GM21423 (cell line): ENCODE data around the gene TRAPPC10.

Experiments used
- ATAC-seq: cut with Tn5 transposase; IDR thresholded peaks from one replicate; pipeline ENCODE4 v1.9.1; 2021; ENCODE audit warnings: mild to moderate bottlenecking, moderate library complexity; ENCODE audit not compliant: unreplicated experiment

The TRAPPC10 gene

DNA sequence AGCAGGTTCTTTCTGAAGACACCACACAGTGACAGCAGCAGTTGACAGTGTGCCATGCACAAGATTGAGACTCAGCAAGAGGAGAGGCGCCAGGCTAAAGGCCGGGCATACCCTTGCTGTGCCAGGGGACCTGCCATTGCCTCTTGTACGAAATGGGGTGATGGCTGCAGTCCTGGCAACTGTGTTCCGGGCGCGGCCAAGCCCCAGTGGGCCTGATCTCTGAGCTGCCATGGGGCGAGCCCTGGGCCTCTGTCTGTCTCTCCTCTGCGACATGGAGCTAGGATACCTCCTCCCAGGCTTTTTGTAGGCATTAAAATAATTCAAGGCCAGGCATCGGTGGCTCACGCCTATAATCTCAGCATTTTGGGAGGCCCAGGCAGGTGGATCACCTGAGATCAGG, 9.6 kb upstream of the TRAPPC10 start:
- ATAC-seq = no peak

DNA sequence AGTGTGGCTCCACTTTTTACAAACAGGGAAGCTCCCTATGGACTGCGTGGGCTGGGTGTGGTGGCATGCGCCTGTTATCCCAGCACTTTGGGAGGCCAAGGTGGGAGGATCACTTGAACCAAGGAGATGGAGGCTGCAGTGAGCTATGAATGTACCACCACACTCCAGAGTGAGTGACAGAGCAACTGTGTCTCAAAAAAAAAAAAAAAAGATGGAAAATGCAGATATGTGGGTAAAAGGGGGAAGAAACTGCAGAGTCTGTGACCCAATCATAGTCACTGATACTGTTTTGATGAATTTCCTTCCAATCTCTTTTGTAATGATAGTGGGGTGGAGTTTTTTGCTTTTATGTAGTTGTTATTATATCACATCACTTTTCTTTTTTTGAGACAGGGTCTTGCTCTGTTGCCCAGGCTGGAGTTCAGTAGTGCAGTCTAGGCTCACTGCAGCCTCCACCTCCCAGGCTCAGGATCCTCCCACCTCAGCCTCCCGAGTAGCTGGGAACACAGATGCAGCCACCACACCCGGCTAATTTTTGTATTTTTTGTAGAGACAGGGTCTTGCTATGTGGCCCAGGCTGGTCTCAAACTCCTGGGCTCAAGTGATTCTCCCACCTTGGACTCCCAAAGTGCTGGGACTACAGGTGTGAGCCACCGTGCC, 8.7 kb upstream of the TRAPPC10 start:
- no peak for ATAC-seq

DNA sequence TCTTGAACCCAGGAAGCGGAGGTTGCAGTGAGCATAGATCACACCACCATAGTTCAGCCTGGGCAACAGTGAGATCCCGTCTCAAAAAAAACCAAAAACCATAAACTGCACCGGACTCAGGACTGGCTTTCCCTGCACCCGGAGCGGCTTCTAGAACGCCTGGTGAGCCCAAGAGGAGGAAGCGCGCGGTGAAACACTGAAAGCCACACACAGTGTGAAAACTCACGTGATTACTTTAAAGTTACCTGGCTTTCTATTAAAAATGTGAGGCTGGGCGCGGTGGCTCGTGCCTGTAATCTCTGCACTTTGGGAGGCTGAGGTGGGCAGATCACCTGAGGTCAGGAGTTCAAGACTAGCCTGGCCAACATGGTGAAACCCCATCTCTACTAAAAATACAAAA, 7.0 kb upstream of the TRAPPC10 start:
- ATAC-seq = no peak

DNA sequence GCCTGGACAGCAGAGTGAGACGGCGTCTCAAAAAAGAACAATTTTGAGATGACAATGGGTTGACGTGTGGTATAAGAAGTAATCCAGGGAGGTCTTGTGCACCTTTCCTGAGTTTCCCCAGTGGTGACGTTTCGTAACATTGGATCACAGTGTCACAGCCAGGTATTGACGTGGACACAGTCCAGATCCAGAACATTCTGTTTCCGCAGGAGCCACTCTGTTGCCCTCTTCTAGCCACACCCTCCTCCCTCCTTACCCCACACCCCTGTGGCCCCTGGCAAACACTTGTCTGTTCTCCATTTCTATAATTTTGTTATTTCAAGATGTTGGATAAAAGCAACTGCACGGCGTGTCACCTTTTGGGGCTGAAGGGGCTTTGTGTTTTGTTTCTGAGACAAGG, 6.5 kb upstream of the TRAPPC10 start:
- ATAC-seq = no peak

DNA sequence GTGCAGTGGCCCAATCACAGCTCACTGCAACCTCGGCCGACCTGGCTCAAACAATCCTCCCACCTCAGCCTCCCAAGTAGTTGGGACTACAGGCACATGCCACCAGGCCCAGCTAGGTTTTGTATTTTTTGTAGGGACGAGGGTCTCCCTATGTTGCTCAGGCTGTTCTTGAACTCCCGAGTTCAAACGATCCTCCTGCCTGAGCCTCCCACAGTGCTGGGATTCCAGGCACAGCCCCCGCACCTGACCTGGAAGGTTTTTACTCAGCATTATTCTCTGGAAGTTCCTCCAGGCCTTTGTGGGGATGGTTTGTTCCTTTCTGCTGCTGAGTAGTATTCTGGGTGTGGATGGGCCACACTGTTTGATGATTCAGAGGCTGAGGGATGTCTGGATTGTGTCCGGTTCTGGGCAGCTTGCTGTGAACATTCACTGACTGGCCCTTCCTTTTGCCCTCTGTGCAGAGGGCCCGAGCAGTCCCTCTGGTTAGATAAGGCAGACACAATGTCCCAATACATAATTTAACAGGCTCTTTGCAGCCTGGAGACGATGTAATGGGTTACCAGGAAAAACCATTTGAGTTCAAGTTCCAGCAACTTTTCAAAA, 6.0 kb upstream of the TRAPPC10 start:
- ATAC-seq = no peak

DNA sequence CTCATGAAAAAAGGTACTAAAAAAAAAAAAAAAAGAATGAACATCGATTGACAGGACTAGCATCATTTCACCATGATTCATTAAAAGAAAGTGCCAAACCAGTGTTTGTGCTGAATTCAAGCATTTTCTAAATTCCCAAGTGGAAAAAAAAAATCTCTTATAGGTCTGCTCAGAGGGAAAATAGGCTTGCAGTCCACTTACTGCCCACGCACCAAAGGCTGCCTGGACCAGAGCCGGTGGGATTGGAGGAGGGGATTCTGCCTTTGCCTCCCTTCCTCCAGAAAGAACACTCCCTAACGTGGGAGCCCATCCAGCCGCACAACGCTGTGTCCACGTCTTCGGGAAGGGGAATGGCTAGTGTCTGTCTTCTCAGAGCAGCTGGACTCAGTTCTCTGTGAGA, 5.5 kb upstream of the TRAPPC10 start:
- ATAC-seq = no peak

DNA sequence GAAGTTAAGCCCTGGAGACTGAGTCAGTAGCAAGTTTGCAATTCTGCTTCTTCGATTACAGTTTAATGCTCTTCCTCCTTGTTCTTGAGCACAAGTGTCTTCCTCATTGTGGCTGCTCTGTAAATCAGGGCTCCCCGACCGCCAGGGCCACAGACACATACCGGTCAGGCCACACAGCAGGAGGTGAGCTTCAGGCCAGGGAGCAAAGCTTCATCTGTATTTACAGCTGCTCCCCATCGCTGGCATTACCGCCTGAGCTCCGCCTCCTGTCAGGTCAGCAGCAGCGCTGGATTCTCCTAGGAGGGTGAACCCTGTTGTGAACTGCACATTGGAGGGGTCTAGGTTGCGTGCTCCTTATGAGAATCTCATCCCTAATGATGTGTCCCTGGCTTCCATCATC, 1.7 kb upstream of the TRAPPC10 start:
- no peak for ATAC-seq

DNA sequence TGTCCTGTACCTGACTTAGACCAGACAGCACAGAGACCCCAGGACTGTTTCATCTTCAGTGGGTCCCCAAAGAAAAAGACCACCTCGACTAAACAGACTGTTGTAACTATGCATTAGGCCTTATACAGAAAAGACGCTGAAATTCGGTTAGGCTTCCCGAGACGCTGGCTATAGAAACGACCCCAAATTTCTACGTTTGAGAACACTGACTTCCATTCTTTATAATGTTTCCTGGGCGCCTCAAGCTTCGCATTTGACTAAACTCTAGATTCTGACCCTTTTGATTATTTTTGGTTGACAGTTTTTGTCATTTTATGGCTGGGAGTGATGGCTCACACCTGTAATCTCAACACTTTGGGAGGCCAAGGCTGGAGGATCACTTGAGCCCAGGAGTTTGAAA, 986 bp upstream of the TRAPPC10 start:
- no peak for ATAC-seq

DNA sequence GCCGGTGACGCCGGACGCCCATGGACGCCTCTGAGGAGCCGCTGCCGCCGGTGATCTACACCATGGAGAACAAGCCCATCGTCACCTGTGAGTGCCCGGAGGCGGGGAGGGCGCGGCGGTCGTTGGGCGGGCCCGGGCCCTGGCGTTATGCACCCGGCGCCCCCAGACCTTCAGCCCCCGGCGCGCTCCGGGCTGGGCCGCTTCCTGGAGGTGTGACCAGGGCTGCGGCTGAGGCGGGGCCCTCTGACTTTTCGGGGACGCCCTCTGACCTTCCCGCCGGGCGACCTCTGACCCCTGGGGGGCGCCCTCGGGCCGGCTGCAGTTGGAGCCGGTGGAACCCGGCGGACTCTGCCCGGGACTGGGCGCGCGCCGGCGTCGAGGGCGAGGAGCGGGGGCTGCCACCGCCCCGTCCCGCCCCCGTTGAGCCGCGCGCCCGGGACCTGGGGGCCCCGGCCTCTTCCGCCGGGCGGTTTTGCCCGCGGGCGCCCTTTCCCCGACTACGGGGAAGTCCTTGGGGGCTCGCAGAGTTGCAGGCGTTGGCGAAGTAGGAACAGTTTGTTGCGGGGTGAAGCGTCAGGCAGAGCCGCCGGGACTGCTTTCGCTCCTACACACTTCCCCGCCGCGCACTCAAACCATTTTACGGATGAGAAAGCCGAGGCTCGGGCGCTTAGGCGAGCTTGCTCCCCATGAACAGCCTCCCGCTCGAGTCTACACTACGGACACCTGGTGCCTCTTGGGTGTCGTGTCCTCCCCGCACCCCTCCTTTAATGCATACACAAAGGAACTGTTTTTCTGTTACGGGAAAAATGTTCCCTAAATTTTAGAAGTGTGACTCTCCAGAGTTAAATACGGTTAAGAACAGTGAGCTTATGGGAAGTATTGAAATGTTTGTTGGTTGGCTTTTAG, 618 bp downstream of the TRAPPC10 start:
- peak; percentile 57 for ATAC-seq

DNA sequence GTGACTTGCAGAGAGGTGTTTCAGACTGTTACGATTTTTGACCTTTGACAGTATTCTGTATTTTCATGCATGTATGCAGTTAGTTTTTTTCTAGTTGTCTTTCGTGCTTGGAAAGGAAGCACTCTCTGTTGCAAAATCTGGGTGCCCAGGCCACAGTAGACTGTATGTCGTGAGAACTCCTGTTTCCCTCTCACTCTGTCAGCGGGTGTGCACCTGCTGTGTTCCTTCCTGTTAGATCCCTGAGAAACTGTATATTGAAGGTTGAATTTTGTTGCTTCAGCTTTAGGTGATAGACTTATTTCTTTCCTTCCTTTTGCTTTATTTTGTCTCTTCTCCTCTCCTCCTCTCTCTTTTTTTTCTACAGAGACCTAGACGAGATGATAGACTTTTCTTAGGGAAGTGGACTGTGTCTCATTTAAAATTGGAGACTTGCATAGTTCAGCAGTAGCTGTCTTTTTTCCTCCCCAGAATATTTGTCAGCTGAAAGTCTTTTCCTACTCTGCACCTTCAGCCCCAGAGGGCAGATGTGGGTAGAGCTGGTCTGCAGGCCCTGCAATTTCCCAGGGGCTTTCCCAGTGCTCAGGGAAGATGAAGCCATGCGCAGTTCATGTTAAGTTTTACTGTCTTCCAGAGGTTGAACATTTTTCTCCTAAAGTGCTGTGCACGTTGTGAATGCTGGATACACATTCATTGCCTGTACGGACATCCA, 1.4 kb downstream of the TRAPPC10 start:
- no peak for ATAC-seq

DNA sequence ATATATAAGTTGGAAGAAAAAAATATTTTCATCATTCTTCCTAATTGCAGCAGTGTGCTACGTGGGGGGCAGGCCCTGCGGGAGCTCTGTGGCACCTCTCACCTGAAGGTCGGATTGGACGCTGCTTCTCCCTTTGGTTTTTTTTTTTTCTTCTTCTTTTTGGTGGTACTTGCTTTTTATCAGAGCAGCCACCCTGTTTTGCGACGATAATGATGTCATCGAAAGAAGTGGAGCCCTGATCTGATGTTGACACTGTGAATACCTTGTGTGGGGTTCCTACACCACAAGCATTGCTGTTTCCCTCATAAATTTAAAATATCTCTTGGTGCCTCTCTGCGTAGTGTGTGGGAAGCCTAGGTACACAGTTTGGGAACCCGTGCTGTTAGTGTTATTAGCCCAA, 5.5 kb downstream of the TRAPPC10 start:
- no peak for ATAC-seq

DNA sequence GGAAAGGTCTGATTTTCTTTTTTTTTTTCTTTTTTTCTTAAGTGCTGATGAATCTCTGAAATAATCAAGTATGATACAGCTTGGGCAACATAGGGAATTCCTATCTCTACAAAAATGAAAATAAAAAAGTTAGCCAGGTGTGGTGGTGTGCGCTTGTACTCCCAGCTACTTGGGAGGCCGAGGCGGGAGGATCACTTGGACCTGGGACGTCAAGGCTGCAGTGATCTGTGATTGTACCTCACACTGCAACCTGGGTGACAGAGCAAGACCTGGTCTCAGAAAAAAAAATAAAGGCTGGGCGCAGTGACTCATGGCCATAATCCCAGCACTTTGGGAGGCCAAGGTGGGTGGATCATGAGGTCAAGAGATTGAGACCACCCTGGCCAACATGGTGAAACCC, 6.0 kb downstream of the TRAPPC10 start:
- no peak for ATAC-seq

DNA sequence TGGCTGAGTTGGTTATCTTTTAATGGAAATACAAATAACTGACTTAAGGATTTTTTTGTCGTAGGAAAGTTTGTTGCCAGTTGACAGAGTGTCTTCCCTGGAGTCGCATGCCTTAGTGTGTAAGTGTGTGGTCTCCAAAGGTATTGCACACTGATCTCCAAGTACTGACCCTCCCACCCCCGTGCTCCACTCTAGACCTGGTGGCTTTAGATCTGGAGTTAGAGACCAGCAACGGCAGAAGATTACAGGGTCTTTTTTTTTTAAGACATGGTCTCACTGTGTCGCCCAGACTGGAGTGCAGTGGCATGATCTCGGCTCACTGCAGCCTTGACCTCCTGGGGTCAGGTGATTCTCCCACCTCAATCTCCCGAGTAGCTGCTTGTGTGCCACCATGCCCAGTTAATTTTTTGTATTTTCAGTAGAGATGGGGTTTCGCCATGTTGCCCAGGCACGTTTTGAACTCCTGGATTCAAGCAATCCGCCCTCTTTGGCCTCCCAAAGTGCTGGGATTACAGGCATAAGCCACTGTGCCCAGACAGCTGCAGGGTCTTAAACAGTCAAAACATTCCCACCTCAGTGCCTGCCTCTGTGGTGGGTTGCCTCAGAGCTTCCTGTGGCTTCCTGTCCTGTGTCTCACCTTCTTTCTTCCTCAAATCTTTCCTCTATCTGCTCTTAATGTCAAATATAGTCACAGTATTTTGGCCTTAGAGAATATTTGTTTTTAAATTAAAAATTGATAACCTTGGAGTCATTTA, 6.9 kb downstream of the TRAPPC10 start:
- no peak for ATAC-seq

DNA sequence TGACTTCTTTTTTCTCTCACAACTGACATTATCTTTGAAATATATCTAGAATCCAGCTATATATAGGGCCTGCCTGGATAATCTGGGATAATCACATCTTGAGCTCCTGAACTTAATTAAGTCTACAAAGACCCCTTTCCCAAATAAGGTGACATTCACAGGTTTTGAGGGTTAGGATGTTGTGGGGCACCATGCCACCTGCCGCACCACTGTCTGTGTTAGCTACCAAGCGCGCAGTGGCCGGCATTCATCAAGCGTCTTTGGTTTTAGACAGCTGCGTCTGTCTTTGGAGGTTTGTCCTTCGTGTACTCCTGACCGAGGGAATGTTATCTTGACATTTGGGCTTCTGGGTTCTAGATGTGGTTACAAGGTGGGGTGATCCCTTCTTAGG, 7.5 kb downstream of the TRAPPC10 start:
- ATAC-seq = no peak

DNA sequence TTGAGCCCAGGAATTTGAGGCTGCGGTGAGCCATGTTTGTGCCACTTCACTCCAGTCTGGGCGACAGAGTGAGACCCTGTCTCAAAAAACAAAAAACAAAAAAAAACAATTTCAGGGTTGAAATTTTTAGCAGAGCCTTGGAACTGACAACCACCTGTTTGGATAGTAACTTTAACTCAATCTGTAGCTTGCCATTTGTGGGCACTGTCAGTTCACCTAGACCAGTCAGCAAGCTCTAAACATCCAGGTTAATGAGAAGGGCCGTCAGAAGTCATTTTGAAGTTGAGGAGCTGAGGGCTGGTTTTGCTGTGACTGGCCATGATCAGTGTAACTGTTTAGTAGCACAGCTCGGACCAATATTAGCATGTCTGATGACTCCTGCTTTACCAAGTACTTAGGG, 8.4 kb downstream of the TRAPPC10 start:
- no peak for ATAC-seq

DNA sequence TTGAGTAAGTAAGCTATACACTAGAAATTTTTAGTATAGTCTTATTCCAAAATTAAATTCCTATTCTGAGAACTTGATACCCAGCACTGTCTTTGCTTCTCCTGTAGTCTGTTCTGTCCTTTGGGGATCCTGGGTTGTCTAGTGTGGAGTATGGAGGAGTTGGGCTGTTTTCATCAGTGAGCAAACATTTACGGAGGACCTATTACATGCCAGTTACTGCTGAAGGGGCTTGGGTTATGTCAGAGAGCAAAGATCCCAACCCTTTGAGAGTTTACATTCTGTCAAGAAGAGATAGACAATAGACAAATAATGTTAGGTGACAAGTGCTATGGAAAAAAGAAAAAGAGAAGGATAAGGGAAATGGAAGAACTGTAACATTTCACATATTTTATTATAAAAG, 9.0 kb downstream of the TRAPPC10 start:
- ATAC-seq = no peak

DNA sequence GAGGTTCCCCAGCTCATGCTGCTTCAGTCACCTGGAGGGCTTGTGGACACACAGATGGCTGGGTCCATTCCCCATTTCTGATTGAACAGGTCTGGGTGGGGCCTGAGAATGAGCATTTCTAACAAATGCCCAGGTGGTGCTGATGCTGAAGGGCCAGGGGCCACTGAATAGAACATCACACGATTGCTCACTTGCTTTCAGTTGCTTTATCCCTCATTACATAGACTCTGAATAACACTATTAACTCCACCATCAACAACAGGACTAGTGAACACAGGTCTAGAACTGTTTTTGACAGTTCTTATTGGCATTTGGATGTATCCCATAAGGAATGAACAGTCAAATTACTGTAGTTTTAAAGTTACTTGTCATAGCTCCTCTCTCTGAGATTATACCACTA, 12.1 kb downstream of the TRAPPC10 start:
- ATAC-seq = no peak

DNA sequence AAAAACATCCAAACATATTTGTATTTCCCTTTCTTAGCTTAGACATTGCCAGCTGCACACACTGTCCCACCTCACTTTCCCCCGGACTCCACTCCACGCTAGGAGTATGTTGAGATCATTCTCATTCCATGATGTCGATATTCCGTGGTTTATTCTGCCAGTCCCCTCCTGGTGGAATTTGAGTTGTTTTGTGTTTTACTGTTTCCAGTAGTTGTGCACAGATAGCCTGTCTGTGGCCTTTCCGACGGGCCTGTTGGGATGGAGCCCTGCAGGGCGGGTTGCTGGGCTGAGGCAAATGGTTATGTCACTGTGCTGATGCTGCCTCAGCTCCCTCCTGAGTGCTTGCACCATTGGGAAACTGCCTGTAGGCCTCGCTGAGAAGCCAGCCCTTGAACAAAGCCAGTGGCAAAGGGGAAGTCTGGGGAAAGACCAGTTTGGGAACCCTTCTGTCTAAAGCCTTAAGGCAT, 12.8 kb downstream of the TRAPPC10 start:
- ATAC-seq = no peak

DNA sequence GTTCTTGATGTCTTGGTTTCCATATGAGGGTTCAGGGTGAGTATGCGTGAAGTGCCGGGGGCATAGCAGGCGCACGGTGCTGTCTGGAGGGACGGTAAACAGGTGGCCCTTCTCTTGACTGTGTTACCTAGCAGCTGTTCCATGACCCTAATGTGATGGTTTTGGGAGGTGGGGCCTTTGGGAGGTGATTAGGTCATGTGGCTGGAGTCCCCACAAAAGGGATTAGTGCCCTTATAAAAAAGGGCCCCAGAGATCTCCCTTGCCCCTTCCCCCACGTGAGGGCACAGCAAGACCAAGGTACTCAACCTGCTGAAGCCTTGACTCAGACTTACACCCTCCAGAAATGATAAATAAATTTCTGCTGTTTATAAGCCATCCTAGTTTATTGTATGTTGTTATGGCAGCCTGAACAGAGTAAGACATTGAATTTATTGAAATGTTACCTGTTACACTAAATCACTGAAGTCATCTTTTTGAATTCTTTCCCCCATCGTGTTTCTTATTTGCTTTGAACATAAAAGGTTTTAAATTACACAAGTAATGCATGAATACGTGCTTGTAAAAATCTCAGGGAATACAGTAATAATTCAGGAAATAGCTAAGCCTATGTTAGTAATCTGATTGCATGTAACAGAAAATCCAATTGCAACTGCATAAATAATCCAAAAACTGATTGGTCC, 15.6 kb downstream of the TRAPPC10 start:
- ATAC-seq = no peak

DNA sequence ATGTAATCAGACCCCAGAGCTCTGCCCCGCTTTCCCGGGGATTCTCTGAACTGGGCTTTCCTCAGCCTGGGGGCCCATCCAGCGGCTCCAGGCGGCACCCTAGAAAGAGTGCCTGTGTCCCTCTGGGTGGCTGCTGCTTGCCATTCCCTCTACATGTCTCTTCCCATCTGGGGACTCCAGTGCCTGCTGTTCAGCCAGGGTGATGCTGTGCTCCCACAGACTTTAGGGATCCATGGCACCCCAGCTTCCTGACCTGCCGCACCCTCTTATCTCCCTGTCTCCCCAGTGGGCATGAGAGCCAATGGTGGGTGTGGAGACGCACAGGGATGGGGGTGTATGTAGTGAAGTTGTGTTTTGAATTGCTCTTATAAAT, 16.2 kb downstream of the TRAPPC10 start:
- ATAC-seq = no peak
